ENCODE measurements around the gene ARL5C. TPM values are rescaled to one million over a fixed set of nuclear protein-coding genes. Genes with fewer than 3 reads are reported as not detected.

The ARL5C gene
- polyA plus RNA-seq, 1 donor from 2014 or later = not detected

DNA sequence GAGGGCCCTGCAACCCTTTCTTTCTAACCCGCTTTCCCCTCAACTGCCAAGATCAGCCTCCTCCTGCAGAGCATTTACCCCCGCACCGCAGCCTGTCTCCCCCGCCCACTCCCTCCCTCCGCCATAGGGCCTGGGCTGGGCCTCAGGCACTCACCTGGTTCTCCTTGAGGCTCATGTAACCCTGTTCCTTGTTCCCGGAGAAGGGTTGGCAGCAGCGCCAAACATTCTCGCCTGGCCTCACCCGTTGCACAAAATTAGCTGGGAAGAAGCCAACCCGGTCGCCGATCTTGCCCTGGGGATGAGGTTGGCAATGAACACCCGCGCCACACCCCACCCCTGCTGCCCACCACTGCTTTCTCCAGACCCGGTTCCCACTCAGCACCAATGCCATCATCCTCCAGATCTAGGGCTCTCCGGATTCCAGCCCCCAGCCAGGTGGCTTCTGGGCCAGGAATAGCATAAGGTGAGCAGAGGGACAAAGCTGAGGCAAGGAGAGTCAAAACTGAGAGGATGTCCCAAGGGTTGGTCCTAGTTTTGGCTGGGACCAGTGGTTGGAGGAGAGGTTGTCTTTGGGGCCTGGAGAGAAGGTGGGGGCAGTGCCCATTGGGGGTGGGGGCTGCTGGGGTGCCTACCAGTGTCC is 47.0 kb upstream of the ARL5C start:
- no peak overlapping the region for H2AFZ ChIP-seq (ENCODE audit: low read depth, low read length)
- H3F3A ChIP-seq (ENCODE audit: insufficient read depth, low read length, poor library complexity, severe bottlenecking) = no peaks in the 10 kb centered on the region
- H3K36me3 ChIP-seq (ENCODE audit: insufficient read depth, low read length) = no peaks in the 10 kb centered on the region
- H3K9me2 ChIP-seq (ENCODE audit: insufficient read depth, low read length) = no peaks in the 10 kb centered on the region
- peaks cover 10% of the 10 kb centered on the region for H3K27me3 ChIP-seq (ENCODE audit: insufficient read depth, low read depth, low read length)
- no peak overlapping the region for H3K27ac ChIP-seq (ENCODE audit: low read length)
- TF ChIP-seq TAF1 (IDR thresholded peaks at IDR 0.05; ENCODE audit: low read depth) (no peak), EP300 (conservative IDR thresholded peaks at IDR 0.05; ENCODE audit: poor library complexity, severe bottlenecking) (no peak), POLR2AphosphoS5 (IDR thresholded peaks at IDR 0.05) (no peak)
- TF ChIP-seq, protein P1, sequence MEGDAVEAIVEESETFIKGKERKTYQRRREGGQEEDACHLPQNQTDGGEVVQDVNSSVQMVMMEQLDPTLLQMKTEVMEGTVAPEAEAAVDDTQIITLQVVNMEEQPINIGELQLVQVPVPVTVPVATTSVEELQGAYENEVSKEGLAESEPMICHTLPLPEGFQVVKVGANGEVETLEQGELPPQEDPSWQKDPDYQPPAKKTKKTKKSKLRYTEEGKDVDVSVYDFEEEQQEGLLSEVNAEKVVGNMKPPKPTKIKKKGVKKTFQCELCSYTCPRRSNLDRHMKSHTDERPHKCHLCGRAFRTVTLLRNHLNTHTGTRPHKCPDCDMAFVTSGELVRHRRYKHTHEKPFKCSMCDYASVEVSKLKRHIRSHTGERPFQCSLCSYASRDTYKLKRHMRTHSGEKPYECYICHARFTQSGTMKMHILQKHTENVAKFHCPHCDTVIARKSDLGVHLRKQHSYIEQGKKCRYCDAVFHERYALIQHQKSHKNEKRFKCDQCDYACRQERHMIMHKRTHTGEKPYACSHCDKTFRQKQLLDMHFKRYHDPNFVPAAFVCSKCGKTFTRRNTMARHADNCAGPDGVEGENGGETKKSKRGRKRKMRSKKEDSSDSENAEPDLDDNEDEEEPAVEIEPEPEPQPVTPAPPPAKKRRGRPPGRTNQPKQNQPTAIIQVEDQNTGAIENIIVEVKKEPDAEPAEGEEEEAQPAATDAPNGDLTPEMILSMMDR (IDR thresholded peaks at IDR 0.05; ENCODE audit: poor library complexity, severe bottlenecking) = no peak
- TF ChIP-seq, protein P2, sequence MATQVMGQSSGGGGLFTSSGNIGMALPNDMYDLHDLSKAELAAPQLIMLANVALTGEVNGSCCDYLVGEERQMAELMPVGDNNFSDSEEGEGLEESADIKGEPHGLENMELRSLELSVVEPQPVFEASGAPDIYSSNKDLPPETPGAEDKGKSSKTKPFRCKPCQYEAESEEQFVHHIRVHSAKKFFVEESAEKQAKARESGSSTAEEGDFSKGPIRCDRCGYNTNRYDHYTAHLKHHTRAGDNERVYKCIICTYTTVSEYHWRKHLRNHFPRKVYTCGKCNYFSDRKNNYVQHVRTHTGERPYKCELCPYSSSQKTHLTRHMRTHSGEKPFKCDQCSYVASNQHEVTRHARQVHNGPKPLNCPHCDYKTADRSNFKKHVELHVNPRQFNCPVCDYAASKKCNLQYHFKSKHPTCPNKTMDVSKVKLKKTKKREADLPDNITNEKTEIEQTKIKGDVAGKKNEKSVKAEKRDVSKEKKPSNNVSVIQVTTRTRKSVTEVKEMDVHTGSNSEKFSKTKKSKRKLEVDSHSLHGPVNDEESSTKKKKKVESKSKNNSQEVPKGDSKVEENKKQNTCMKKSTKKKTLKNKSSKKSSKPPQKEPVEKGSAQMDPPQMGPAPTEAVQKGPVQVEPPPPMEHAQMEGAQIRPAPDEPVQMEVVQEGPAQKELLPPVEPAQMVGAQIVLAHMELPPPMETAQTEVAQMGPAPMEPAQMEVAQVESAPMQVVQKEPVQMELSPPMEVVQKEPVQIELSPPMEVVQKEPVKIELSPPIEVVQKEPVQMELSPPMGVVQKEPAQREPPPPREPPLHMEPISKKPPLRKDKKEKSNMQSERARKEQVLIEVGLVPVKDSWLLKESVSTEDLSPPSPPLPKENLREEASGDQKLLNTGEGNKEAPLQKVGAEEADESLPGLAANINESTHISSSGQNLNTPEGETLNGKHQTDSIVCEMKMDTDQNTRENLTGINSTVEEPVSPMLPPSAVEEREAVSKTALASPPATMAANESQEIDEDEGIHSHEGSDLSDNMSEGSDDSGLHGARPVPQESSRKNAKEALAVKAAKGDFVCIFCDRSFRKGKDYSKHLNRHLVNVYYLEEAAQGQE (IDR thresholded peaks at IDR 0.05; ENCODE audit: borderline replicate concordance) = no peak
- H3K4me2 ChIP-seq (ENCODE audit: low read length) = no peak overlapping the region
- no peak overlapping the region for H3K4me3 ChIP-seq (ENCODE audit: low read length)
- H3K9ac ChIP-seq (ENCODE audit: low read length) = no peak overlapping the region
- no peaks in the 10 kb centered on the region for H3K79me2 ChIP-seq (replicated peaks; ENCODE audit: insufficient read depth, low read length)
- no peaks in the 10 kb centered on the region for H3K9me3 ChIP-seq (ENCODE audit: low read length)
- no peaks in the 10 kb centered on the region for H4K20me1 ChIP-seq (ENCODE audit: insufficient read depth)

DNA sequence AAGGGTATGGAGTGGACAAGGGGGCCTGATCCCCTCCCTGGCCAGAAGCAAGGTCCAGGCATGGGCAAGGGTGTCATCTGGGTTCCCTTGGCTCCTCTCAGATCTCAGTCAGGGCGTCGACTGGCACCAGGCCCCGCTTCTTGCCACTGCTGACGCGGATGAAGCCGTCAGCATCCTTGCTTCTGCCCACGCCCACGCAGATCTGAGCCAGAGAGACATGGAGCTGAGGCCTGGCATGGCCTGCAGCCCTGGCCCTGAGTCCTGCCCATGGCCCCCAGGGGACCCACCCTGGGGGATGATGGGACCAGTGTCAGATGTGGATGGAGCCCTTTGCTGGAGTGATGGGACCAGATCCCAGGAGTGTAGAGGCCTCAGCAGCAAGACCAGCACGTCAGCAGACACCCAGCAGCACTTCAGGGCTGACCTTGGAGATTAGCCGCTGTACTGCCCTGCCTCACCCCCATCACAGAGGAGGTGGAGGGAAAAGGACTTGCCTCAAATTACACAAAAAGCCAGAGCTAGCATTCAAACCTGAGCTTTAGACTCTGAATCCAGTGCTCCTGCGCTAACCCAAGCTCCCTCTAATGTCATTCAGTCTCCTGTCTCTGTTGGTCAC is 46.3 kb upstream of the ARL5C start:
- peaks cover 10% of the 10 kb centered on the region for H3K27me3 ChIP-seq (ENCODE audit: insufficient read depth, low read depth, low read length)
- no peak overlapping the region for H3K27ac ChIP-seq (ENCODE audit: low read length)
- no peaks in the 10 kb centered on the region for H3K9me3 ChIP-seq (ENCODE audit: low read length)

More for the DNA sequence above, 46.3 kb upstream of the ARL5C start:
- H3K4me2 ChIP-seq (ENCODE audit: low read length) = no peak overlapping the region
- no peak overlapping the region for H3K4me3 ChIP-seq (ENCODE audit: low read length)
- H3K9me2 ChIP-seq (ENCODE audit: insufficient read depth, low read length) = no peaks in the 10 kb centered on the region
- H3F3A ChIP-seq (ENCODE audit: insufficient read depth, low read length, poor library complexity, severe bottlenecking) = no peaks in the 10 kb centered on the region
- H2AFZ ChIP-seq (ENCODE audit: low read depth, low read length) = no peak overlapping the region
- H3K9ac ChIP-seq (ENCODE audit: low read length) = no peak overlapping the region
- H4K20me1 ChIP-seq (ENCODE audit: insufficient read depth) = no peaks in the 10 kb centered on the region
- no peaks in the 10 kb centered on the region for H3K36me3 ChIP-seq (ENCODE audit: insufficient read depth, low read length)
- no peak for TF ChIP-seq POLR2AphosphoS5 (IDR thresholded peaks at IDR 0.05)
- no peak for TF ChIP-seq RAD21 (conservative IDR thresholded peaks at IDR 0.05)
- TF ChIP-seq, protein P1 (IDR thresholded peaks at IDR 0.05; ENCODE audit: poor library complexity, severe bottlenecking) = no peak
- TF ChIP-seq, protein P2 (IDR thresholded peaks at IDR 0.05; ENCODE audit: borderline replicate concordance) = no peak
- TF ChIP-seq TAF1 (IDR thresholded peaks at IDR 0.05; ENCODE audit: low read depth) = no peak
- TF ChIP-seq EZH2 (IDR thresholded peaks at IDR 0.05; ENCODE audit: borderline replicate concordance, insufficient read depth, low read length, poor library complexity, severe bottlenecking) = no peak
- no peak for TF ChIP-seq MXI1 (conservative IDR thresholded peaks at IDR 0.05; ENCODE audit: poor library complexity, severe bottlenecking)
- TF ChIP-seq EP300 (conservative IDR thresholded peaks at IDR 0.05; ENCODE audit: poor library complexity, severe bottlenecking) = no peak
- TF ChIP-seq SMC3 (conservative IDR thresholded peaks at IDR 0.05; ENCODE audit: poor library complexity) = no peak
- H3K79me2 ChIP-seq (replicated peaks; ENCODE audit: insufficient read depth, low read length) = no peaks in the 10 kb centered on the region
